Measurements from ENCODE around the gene ANKRD13A. TPM values are rescaled to one million over a fixed set of nuclear protein-coding genes. Genes with fewer than 3 reads are reported as not detected.

Gene ANKRD13A
- polyA plus RNA-seq, 1 of the 3 experiments (the other 2 are of a cell fraction), result 42.8 TPM

DNA sequence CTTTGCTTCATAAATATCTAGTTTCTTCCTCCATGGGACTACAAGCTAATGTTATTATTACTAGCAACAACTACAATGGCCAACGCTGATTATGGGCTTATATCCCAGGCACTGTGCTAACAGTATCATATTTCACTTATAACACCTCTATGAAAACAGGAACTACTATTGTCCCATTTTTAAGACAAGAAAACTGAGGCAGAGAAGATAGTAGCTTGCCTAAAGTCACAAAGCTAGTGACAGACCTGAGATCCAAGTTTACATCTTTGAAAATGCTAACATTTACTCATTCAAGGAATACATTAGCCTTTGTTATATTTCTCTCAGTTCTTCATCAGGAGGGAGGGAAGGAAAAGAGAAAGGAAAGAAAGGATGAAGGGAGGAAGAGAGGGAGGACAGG, 35.9 kb upstream of the ANKRD13A start:
- TF ChIP-seq YY1 (IDR thresholded peaks at IDR 0.05; ENCODE audit: low read depth), result no peak
- TF ChIP-seq TCF12 (IDR thresholded peaks at IDR 0.05), result no peak
- no peak for TF ChIP-seq FOXJ3 (CRISPR knock-in tag; IDR thresholded peaks at IDR 0.05)
- Histone ChIP-seq H3F3A (replicated peaks; ENCODE audit: insufficient read depth) (peaks cover 9% of the 10 kb centered on the region), H3K27me3 (ENCODE audit: insufficient read depth) (no peaks in the 10 kb centered on the region), H3K79me2 (ENCODE audit: insufficient read depth) (no peaks in the 10 kb centered on the region), H4K20me1 (ENCODE audit: insufficient read depth) (no peaks in the 10 kb centered on the region), H3K4me3 (ENCODE audit: low read depth in 2 of 2, low read length in 1 of 2) (no peak overlapping the region), H3K9me2 (no peaks in the 10 kb centered on the region), H2AFZ (ENCODE audit: low read depth) (no peak overlapping the region), H3K36me3 (replicated peaks in 1 of 2; ENCODE audit: control insufficient read depth in 1 of 2, insufficient read depth in 2 of 2, low read length in 1 of 2) (peaks cover 43 to 63% of the 10 kb centered on the region in 2 experiments), H3K9me3 (no peaks in the 10 kb centered on the region), H3K4me2 (no peak overlapping the region), H3K4me1 (ENCODE audit: control insufficient read depth in 1 of 2, insufficient read depth in 2 of 2, low read depth in 1 of 2, low read length in 1 of 2) (no peaks in the 10 kb centered on the region), H3K9ac (no peak overlapping the region), H3K27ac (ENCODE audit: low read depth in 2 of 2, low read length in 1 of 2) (0 out of 4 replicates have a peak overlapping the region, but pooled peaks of 1 of the 2 experiments have one; percentile 2)
- ChIA-PET POLR2A (no interaction called here), CTCF (interaction anchor here (1.0 to 1.4 kb wide), 2 partner anchors 35 to 38 kb away, joined by 3 read pairs; no protein-coding TSS in a partner anchor)
- DNase-seq, result no peak
- 95% methylated on average over 1 of the region's 1 CpG for WGBS (ENCODE audit: low lambda C conversion rate)

- H4K20me1 ChIP-seq (ENCODE audit: insufficient read depth), result no peaks in the 10 kb centered on the region
- H2AFZ ChIP-seq (ENCODE audit: low read depth), result no peak overlapping the region
- no peaks in the 10 kb centered on the region for H3K9me3 ChIP-seq
- TF ChIP-seq NFIC (IDR thresholded peaks at IDR 0.05; ENCODE audit: borderline replicate concordance) (0 out of 2 replicates have a peak, but pooled peaks have one; percentile 15), POLR2AphosphoS5 (IDR thresholded peaks at IDR 0.05; ENCODE audit: low read depth, low read length) (no peak), REST (IDR thresholded peaks at IDR 0.05; ENCODE audit: low read depth, low read length) (no peak), YY1 (IDR thresholded peaks at IDR 0.05; ENCODE audit: low read depth) (no peak), JUND (IDR thresholded peaks at IDR 0.05) (0 out of 2 replicates have a peak, but pooled peaks have one; percentile 11), USF2 (IDR thresholded peaks at IDR 0.05; ENCODE audit: borderline replicate concordance, low read depth, low read length) (no peak), TAF1 (IDR thresholded peaks at IDR 0.05; ENCODE audit: borderline replicate concordance, low read depth, low read length) (no peak), SIN3A (IDR thresholded peaks at IDR 0.05; ENCODE audit: borderline replicate concordance, low read depth, low read length) (no peak)
- TF ChIP-seq, protein P1, sequence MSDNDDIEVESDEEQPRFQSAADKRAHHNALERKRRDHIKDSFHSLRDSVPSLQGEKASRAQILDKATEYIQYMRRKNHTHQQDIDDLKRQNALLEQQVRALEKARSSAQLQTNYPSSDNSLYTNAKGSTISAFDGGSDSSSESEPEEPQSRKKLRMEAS (IDR thresholded peaks at IDR 0.05; ENCODE audit: low read depth), result peak; percentile 64
- no peak overlapping the region for H3K9ac ChIP-seq
- peaks cover 39 to 59% of the 10 kb centered on the region in 2 experiments for H3K36me3 ChIP-seq (replicated peaks in 1 of 2; ENCODE audit: control insufficient read depth in 1 of 2, insufficient read depth in 2 of 2, low read length in 1 of 2)
- H3F3A ChIP-seq (replicated peaks; ENCODE audit: insufficient read depth), result peaks cover 12% of the 10 kb centered on the region
- no peak overlapping the region for H3K4me2 ChIP-seq
- 0 out of 4 replicates have a peak overlapping the region, but pooled peaks of 1 of the 2 experiments have one; percentile 2 for H3K27ac ChIP-seq (ENCODE audit: low read depth in 2 of 2, low read length in 1 of 2)
- H3K27me3 ChIP-seq (ENCODE audit: insufficient read depth), result no peaks in the 10 kb centered on the region
- ChIA-PET POLR2A (no interaction called here), CTCF (interaction anchor here (1.0 to 1.4 kb wide), 2 partner anchors 36 to 37 kb away, joined by 3 read pairs; no protein-coding TSS in a partner anchor)
- WGBS (ENCODE audit: low lambda C conversion rate), result 60% methylated on average over 4 of the region's 4 CpGs
- no peaks in the 10 kb centered on the region for H3K4me1 ChIP-seq (ENCODE audit: control insufficient read depth in 1 of 2, insufficient read depth in 2 of 2, low read depth in 1 of 2, low read length in 1 of 2)
- DNase-seq, result no peak
- no peaks in the 10 kb centered on the region for H3K9me2 ChIP-seq
- no peaks in the 10 kb centered on the region for H3K79me2 ChIP-seq (ENCODE audit: insufficient read depth)
- no peak overlapping the region for H3K4me3 ChIP-seq (ENCODE audit: low read depth in 2 of 2, low read length in 1 of 2)
Observed at GRCh38 chr12:109963743-109964429, 35.3 kb upstream of the ANKRD13A start.

Data from SK-N-SH (cell line).